RKO (cell line): Measurements from ENCODE around the gene RNH1.

Source experiments
- DNase-seq: peaks from one replicate; pipeline ENCODE4 v3.0.0-alpha.2; 2016; ENCODE audit warnings: low spot score

Gene RNH1

DNA sequence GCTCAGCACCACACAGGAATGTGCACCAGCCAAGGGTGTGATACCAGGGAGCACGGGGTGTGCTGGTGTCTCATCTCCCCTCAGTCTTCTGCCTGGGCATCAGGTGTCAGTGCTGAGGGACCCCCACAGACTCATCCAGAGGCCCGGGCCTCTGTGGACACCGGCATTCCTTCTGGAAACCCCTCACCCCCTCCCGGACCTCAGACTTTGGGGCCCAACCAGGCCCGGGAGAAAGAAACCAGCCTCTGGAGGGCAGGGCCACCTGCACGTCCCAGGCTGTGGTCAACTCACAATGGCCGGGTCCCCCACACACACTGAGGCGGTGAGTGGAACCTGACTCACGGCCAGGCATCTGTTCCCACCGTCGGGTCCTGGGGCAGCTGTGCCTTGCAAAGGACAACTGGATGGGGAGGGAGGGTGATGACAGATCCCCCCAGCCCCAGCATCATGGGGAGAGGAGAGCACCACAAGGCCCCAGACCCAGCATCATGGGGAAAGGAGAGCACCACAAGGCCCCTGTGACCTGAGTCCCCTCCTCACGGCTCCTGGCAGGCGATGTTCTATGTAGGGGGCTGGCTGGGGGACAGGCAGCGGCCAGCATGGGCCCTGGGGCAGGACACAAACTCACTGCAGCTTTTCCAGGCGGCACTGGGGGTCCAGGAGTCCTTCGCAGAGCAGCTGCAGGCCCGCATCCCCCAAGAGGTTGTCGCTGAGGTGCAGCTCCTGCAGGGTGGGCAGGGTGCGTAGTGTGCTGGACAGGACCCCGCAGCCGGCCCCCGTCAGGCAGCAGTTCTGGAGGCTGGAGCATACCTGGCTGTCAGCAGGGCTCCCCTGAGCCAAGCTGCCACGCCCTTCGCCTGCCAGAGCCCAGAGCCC lies 7.6 kb downstream of the RNH1 start:
- DNase-seq: no peak

DNA sequence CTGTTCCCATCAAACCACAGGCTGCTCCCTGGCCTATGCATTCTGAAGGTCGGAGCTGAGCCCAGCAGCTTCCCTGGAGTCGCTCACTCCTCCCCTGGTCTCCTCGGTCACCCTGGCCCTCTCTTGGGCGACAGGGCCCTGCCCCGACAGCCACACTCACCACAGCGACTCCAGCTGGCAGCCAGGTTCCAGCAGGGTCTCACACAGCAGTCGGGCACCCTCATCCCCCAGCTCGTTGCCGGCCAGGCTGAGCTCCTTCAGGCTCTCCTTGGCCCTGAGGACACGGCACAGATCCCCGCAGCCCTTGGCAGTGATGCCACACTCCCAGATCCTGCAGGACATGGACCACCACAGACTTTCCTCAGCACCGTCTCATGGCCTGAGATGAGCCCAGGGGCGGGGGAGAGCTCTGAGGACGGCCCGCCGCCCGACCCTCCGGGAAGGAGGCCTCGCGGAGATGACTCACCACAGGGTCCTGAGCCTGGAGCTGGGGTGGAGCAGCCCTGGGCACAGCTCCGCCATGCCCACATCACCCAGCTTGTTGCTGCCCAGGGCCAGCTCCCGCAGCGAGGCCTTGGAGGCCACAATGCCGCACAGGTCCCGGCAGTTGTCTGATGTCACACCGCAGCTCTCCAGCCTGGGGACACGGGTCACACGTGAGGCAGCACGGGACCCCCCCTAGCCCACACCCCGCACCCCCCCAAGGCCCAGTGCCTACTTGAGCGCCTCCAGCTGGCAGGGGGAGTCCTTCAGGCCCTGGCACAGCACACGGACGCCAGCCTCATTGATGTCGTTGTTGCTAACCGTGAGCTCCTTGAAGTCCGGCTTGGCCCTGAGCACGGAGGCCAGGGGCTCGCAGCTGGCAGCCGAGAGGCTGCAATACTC lies 8.5 kb downstream of the RNH1 start:
- DNase-seq: no peak

DNA sequence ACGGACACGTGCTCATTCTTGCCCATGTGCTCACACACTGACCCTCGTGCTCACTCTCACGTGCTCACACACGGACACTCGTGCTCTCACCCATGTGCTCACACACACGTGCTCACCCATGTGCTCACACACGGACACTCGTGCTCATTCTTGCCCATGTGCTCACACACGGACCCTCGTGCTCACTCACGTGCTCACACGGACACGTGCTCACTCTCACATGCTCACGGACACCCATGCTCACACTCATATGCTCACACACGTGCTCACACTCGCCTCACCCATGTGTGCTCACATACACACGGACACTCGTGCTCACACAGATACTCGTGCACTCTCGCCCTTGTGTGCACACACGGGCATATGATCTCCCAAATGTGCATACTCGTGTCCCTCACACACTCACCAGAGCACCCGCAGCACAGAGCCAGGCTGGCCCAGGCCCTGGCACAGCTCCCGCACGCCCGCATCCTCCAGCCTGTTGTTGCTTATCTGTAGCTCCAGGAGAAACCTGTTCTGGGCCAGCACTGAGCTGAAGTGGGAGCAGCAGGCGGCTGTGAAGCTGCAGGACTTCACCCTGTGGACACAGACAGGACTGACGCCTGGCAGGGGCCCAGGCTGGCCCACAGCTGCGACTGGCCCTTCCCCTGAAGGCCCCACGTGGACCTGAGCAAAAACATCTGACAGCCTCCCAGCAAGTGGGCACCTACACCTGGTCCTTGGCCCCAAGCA lies 9.3 kb downstream of the RNH1 start:
- DNase-seq: no peak

DNA sequence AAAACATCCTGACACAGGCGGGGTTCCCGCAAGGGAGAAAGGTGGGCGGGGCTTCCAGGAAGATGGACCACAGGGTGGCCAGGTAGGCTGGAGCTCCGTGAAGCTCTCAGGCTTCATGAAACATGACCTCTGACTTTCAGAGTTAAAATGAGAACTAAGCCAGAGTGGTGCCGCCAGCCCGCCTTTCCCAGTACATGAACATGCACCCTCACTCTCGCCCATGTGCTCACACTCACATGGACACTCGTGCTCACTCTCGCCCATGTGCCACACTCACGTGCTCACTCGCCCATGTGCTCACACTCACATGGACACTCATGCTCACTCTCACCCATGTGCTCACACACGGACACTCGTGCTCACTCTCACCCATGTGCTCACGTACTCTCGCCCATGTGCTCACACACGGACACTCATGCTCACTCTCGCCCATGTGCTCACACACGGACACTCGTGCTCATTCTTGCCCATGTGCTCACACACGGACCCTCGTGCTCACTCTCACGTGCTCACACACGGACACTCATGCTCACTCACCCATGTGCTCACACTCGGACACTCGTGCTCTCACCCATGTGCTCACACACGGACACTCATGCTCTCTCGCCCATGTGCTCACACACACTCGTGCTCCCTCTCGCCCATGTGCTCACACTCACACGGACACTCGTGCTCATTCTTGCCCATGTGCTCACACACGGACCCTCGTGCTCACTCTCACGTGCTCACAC lies 10.0 kb downstream of the RNH1 start:
- DNase-seq: no peak

DNA sequence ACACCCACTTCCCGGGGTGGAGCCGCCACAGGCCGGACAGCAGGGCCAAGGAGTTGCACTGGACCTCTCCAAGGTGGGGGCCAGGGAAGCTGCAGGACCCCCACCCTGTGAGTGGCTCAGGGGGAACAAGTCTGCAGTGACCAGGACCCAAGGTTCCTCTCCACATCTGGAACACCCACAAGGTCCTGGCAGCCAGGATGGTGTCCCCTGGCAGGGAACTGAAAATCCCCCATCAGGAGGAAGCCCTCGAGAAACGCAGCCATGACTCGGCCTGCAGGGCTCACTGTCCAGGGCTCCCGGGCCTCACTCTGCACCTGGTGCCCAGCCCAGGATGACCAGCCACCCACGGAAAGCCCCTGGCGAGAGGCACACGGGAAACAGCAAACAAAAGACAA lies 11.5 kb downstream of the RNH1 start:
- DNase-seq: no peak

DNA sequence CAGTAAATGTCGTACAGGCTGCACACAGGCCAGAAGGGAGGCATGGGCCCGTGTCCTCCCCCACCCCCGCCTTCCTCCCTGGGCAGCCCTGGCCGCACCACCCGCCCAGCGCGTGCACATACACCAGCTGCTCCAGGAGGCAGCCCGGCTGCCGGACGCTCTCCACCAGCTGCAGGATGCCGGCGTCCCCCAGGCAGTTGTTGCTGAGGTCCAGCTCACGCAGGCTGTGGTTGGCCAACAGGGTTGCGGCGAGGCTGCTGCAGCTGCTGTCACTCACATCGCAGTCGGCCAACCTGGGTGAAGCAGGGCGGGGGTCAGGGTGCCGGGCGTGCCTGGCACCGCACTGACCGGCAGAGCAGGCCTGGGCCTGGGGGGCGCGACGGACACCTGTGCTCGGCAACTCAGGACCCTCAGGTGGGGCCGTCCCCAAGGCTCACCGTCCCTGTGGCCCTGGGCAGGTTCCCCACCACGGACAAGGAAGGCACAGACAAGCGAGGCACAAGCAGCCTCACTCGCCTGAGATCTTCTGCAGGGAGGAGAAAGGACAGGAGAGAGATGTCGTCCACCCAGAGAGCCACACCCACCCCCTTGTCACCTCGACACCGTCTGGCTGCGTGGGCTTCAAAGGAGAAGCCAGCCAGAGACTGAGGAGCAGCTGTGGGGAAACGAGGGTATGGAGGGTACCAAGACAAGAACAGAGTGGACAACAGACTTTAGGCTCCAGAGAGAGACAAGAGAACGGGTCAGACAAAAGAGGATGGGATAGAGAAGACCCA lies 12.1 kb downstream of the RNH1 start:
- no peak for DNase-seq

DNA sequence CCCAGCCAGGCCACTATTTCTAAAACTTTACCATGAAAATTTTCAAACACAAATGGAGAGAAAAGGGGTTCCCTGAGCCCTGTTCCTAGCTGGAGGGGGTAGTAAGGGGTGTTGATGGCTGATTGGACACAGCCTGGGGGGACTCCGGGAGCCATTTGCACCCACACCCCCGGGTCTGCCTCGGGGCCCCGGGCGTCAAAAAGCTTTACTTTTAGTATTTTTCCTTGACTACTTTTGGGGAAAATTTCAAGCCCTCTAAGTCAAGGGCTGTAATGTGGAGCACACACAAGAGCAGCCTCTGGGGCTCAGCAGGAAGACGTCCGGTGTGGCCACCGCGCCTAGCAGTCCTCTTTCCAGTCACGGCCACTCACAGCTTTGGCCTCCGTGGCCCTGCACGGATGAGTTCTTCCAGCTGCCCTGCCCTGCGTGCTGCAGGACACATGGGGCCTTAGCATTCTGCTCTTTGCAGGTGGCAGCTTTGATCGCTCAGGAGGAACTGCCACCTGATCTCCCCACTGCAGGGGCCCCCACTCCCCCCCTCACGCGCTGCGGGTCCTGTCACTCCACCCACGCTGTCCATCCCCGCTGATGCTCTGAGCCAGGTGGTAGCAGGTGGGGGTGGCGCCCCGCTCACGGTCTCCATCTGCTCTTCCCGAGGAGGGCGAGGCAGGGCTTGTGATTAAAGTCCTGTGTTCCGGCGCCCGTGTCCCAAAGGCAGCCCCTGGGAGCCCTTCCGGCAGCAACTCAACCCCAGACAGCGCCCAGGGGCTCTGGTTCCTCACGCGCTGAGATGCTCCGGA lies 14.4 kb downstream of the RNH1 start:
- no peak for DNase-seq

DNA sequence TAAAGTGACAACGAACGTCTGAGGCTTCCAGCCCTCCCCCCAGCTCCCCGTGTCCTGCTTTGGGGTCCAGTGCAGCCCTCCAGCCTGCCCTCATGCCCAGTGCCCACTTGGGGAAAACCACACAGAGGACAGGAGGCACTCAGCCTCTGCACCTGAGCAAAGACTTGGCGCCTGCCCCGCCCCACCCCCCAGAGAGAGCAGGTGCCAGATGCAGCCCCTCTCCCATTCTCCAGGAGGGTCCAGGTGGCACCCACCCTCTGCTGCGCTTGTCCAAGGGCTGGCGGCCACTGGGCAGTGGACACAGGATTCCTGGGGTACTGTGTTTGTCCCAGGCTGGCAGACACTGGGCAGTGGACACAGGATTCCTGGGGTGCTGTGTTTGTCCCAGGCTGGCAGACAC lies 15.7 kb downstream of the RNH1 start:
- DNase-seq: no peak

DNA sequence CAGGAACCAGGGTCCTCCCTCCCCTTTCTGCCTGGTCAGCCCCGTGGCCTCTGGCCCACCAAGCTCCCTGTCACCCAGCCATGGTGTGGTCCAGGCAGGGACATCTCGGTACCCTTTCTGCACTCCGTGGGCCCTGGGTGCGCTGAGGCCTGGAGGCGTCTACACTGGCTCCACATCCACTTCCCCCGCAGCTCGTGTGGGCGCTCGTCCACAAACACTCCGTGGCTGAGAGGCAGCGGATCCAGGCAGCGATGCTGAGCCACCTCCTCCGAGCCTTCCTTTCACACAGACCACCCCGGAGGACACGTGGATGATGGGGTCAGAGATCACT lies 16.1 kb downstream of the RNH1 start:
- no peak for DNase-seq

DNA sequence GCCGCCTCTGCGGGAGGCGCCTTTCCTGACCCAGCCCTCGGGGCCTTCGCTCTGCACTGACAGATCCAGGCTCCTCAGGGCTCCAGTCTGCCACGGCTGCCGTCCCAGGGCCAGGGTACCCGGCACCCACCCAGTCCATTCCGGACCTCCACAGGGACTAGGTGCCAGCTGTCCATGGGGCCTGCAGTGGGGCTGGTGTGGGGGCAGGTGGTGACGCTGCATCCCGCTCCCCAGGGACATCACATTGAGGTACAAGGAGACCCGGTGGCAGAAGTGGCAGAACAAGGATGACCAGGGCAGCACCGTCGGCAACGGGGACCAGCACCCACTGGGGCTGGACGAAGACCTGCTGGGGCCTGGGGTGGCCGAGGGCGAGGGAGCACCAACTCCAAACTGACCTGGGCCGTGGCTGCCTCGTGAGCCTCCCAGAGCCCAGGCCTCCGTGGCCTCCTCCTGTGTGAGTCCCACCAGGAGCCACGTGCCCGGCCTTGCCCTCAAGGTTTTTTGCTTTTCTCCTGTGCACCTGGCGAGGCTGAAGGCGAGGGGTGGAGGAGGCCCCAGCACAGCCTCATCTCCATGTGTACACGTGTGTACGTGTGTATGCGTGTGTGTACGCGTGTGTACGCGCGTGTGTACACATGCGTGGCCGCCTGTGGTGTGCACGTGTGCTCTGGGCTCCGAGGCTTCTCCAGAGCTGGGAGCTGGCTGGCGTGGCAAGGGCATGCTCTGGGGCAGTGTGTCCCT lies 16.7 kb downstream of the RNH1 start:
- no peak for DNase-seq

DNA sequence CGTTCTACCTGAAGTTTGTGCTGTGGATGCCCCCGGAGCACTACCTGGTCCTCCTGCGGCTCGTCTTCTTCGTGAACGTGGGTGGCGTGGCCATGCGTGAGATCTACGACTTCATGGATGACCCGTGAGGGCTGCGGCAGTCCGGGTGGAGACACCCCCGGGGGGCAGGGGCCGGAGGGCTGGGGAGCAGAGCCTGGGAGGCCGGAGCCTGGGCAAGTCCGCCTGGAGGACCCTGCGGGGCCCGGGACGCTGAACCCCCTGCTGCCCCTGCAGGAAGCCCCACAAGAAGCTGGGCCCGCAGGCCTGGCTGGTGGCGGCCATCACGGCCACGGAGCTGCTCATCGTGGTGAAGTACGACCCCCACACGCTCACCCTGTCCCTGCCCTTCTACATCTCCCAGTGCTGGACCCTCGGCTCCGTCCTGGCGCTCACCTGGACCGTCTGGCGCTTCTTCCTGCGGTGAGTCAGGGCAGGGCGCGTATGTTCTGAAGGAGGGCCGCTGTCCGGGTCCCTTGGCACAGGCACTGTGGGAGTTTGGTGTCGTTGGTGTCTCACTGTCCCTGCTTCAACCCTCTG lies 17.3 kb downstream of the RNH1 start:
- DNase-seq: no peak

DNA sequence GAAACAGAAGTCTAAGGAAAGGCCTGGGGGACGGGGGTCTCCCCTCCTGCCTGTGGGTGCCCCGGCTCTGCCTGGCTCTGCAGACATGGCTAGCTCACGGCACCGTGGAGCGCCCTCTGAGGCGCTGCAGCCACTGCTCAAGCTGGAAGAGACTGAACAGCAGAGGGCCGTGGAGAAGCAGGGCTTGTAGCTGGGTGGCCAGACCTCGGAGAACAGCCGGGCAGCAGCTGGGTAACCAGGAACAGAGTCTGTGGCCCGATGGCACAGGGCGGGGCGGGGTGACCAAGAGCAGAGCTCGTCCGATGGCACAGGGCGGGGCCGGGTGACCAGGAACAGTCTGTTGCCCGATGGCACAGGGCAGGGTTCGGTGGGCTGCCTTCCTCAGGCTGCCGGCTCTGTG lies 18.1 kb downstream of the RNH1 start:
- no peak for DNase-seq

DNA sequence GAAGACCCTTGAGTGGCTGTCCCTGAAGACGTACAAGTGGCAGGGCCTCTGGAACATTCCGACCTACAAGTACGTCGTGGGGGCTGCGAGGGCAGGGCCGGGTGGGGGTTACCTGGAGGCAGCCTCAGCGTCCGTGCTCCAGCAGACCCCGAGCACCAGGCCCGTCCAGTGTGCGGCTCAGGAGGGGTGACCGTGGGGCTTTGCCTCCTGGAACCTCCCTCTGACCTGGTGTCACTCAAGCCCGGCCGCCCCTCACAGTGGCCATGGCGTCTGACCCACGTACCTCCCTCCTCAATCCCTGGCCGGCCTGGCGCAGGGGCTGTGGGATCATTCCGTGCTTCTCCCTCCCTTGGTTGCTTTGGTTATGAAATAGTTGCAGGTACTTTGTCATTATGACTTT lies 18.5 kb downstream of the RNH1 start:
- DNase-seq: no peak

DNA sequence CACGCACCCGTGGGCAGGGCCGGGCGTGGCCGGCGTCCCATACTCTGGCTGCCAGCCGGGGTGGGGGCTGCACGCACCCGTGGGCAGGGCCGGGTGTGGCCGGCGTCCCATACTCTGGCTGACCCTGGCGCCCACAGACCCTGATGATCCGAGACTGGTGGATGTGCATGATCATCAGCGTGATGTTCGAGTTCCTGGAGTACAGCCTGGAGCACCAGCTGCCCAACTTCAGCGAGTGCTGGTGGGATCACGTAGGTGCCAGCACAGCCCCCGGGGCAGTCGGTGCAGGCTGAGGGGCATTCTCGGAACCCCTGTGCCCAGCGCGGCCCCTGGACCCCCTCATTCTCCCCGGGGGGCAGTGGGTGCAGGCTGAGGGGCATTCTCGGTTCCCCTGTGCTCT lies 19.0 kb downstream of the RNH1 start:
- no peak for DNase-seq

DNA sequence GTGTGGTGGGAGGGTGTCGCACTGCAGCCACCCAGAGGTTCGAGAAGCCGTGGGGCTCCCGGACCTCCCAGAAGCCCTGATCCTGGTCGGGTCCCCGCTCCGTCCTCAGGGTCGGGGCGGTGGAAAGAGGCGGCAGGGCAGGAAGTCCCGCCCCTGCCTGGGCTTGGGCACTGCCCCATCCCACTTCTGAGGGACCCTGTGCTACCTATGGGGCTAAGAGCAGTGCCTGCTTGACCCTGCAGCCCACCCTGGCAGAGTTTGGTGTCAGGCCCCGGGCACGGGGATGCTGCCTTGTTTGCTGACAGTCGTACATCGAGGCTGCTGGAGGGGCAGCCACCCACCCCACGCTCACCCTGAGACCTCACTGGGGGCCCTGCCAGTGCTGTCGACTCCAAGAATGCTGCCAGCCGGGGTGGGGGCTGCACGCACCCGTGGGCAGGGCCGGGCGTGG lies 19.4 kb downstream of the RNH1 start:
- no peak for DNase-seq

DNA sequence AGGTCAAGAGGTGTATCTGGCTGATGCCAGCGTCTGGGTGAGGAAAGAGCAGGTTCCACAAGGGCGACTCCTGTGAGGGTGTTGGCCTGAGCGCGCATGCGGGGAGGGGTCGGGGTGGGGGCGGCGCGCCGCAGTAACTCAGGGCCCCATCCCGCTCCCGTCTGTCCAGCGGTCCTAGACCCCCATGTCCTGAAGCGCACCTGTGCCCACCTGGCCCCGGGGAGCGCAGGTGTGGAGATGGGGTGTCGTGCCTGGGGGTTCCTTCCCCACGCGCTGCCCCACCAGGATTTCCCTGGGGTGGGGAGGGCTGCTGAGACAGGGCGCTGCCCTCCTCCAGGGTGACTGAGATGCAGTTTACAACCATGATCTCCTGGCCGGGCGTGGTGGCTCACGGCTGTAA lies 20.9 kb downstream of the RNH1 start:
- no peak for DNase-seq

DNA sequence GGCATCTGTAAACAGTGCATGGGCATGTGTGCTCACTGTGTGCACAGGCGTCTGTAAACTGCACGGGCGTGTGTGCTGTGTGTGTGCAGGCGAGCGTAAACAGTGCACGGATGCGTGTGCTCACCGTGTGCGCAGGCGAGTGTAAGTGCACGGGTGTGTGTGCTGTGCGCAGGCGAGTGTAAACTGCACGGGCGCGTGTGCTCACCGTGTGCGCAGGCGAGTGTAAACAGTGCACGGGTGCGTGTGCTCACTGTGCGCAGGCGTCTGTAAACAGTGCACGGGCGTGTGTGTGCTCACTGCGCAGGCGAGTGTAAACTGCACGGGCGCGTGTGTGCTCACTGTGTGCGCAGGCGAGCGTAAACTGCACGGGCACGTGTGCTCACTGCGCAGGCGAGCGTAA lies 22.4 kb downstream of the RNH1 start:
- no peak for DNase-seq

DNA sequence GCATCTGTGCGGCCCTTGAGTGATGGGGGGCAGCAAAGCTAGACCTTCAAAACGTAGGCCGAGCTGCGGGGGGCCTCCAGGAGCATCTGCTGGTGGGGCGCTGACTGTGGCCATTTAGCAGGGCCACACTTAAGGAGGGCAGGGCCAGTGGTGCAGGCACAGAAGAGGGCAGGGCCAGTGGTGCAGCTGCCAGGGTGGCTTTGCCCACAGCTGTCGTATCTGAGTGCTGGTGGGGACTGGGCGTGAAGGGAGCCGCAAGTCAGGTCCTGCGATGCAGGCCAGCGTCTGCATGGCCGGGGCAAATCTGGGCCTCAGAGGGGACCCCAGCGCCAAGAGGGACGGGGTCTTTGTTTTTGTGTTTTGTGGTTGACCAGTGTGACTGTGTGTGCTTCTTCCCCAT lies 27.7 kb downstream of the RNH1 start:
- no peak for DNase-seq

DNA sequence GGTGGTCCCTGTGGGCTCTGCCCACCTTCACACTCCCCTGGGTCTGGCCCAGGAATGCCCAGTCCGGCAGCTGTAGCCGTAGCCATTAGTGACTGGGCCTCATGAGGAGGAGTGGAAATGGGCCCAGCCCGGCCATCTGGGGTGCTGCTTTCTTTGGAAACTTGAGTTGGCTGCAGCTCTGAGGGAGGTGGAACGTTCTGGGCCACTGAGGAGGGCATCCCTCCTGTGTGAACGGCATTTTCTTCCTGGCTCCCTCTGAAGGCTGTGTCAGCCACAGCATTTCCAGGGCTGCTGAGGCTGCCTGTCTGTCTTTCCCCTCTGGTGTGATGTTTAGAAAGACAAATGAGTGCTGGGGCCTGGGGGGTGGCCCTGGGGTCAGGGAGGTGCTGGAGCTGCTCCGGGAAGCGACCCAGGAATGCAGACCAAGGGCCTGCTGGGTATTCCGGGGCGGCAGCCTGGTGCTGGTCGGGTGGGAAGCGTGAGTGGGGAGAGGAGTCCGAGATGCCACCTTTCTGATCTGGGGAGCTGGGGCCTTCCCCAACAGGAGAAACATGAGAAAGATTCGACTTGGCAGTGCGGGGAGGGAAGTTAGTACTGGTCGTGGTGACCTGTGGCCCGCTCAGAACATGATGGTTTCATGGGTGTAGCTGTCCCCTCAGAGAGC lies 29.9 kb downstream of the RNH1 start:
- no peak for DNase-seq
